CD4-positive, alpha-beta T cell treated with Interferon gamma for 1 hour (primary cell): ENCODE data around the gene TMEM141.

ENCODE experiments used
- DNase-seq: peaks from one replicate; pipeline ENCODE4 v3.0.0-alpha.2; 2020

The TMEM141 gene

DNA sequence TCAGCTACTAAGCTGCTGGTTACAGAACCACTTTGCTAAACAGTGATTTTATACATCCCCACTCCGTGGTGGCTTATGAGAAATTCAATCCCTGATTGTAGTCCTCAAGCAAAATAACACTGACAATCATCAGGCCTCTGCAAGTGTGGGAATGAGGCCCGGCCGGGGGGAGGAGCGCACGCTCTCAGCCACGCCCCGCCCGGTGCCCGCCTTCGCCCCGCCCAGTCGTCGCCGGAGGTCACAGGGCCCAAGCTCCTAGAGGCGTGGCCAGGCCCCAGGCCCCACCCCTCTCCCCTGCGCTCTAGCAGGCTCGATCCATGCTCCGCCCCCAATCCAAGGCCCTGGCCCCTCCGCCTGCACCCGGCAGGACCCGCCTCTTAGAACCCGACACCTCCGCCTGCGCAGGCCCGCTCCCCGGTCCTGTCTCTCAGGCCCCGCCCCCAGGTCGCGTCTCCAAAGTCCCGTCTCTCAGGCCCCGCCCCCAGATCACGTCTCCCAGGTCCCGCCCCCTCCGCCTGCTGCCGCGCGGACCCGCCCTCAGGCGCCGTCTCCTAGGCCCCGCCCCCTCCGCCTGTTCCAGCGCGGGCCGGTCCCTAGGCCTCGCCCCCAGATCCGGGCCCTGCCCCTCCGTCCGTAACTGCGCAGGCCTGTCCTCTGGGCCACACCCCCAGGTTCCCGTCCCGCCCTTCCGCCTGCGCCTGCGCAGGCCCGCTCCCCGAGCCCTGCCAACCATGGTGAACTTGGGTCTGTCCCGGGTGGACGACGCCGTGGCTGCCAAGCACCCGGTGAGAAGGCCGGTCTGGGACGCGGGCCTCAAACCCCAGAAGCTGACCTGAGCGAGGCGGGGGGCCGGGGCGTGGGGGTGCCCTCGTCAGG, at the start of gene TMEM141:
TMEM141 (plus strand) TSS at position 705 of the 876 bp plus-strand sequence; CDS start at position 732, 27 bp downstream.
- DNase-seq, result peak; percentile 100

DNA sequence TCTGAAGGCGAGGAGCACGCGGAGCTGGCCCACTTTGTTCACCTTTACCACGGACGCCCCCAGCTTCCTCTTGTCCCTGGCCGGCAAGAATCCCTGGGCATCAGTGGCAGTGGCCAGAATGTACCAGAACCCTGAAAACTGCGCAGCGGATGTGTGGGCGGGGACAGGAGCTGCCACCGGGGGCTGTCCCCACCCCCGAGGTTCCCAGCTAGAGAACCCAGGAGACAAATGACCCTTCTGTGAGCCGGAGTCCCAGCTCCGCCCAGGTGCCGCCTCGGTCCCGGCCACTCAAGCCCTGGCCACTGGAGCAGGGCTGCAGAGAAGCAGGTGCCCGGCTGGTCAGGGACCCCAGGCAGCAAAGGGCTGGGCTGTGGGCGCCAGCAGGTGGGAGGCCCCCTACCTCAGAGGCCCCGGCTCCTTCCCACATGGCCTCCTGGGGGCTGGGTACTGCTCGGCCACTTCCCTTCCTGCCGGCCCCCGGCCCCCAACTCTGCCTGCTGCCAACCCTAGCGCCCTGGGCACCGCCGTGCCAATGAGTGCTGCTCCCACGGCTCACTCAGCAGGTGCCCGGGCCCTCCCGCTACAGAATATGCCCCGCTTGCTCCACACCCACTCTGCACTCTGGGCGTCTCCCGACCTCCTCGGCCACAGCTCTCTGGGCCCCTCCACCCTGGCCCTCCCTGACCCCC, 49.1 kb upstream of the TMEM141 start:
- DNase-seq, result peak; percentile 20

DNA sequence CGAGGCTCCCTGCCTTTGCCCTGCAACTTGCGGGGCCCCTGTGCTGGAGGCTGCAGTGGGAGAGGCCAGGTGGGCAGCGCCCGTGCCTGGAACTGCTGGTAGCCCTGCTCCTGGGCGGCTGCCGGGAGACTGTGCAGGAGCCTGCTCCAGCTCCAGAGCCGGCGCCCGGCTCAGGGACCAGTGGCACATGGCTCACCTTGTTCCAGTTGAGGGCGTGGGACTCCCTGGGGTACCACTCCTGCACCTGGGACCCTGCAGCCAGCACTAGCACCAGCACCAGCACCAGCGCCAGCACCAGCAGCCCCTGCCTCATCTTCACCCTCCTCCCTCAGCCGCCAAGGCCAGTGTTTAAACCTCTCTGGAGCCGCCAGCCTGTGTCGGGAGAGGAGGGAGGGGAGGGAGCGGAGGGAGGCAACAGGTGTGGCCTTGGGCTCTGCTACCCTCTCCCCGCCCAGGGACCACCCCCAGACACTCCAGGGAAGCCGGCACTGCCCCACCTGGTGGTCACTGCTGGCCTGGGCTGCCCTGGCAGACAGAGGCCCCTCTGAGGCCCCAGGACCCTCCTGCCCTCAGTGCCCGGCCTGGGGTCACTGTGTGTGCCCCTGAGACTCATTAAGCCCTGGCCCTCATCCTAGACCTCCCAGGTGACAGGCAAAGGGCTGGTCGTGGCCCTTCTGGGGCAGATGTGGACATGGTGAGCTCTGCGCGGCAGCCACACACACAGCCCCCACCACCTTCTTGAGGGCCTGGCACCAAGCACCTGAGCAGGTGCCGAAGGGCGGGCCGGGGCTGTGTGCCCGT, 48.4 kb upstream of the TMEM141 start, which contains the start of gene LCN10:
LCN10 (minus strand) TSS at position 350 of the 801 bp plus-strand sequence; CDS start at position 313, 37 bp downstream.
- DNase-seq, result no peak

DNA sequence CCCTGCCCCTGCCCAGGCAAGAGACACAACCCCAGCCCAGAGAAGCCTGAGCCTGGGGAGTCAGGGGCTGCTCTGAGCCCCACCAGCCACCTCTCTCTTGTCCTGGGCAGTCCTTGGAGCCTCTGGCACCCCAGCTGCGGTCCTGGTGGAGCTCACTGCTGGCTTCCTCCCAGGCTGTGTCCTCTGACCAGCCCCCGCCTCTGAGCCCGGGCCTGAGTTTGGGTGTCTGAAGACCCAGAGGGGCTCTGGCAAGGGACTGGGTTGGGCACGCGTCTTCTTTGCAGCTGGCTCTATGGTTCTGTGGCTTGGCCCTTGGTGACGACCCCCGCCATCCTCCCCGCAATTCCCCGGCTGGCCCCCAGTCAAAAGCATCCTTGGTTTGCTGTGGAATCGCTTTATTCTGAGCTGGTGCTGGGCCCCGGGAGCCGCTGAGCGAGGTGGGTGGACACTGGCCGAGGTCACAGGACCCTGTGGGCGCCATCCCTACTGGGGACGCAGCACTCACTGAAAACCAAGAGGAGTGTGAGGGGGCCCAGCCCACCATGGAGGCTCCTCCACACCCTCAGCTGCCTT, 47.4 kb upstream of the TMEM141 start:
- DNase-seq, result no peak

DNA sequence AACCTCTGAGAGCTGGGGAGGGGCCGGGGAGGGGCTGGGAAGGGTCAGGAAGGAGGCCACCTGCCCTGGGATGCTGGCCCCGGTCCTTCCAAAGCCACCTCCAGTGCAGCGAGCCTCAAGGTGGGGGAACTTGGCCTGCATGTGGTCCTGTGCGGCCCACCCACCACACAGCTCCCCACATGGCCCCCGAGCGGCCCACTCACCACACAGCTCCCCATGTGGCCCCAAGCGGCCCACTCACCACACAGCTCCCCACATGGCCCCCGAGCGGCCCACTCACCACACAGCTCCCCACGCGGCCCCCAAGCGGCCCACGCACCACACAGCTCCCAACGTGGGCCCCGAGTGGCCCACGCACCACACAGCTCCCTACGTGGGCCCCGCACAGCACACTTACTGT, 46.4 kb upstream of the TMEM141 start:
- no peak for DNase-seq

DNA sequence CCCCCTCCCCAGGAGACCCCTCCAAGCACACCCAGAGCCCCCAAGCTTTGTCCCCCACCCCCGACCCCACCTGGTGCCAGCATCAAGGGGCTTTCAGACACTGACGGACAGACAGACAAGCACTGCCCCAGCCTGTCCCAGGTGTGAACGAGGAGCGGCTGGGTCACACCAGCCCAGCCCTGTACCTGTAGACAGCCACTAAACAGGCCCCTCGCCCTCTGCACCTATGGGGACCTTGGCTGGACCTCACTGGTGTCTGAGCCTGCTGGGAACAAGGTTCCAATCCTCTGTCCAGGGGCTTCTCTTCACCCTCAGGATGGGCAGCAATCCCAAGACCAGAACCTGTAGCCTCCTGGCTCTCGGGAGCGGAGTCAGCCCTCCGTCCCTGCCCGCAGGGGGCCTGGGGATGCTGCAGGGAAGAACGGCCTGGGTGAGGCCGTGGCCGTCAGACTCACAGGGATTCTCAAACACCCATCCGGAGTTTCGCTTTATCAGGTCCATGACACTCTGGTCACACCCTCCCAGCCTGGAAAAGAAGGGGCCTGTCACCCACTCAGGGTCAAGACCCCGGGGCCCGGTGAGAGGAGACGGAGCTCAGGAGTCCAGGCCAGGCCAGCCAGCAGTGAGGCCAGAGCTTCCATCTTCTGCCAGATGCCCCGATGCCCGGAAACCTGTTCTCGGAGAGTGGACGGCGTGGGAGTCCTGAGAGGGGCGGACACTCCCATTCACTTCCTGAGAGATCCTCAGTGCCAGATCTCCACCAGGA, 45.6 kb upstream of the TMEM141 start:
- no peak for DNase-seq

DNA sequence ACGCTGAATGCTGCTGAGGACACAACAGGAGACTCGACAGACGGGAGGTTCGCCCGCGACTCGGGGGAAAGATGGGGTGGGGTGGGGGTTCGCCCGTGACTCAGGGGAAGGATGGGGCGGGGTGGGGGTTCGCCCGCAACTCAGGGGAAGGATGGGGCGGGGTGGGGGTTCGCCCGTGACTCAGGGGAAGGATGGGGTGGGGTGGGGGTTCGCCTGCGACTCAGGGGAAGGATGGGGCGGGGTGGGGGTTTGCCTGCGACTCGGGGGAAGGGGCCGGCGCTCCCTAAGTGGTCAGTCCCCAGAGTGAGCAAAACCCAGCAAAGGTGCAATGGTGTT, 45.0 kb upstream of the TMEM141 start:
- no peak for DNase-seq

DNA sequence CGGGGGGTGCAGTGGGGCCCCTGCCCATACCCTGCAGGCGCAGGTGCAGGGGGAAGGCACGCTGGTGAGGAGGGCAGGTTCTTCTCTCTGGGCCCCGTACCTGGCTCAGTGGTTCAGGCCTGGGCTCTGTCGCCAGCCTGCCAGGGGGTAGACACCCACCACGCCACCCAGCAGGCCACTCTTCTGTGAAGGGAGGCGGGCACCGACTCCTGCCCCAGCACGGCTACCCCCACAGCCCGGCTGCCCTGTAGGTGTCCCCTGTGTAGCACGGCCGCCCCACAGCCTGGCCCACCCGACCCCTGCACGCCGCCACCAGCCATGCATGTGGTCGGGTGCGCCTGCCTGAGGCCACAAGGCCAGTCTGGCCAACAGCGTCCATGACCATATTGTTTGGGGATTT, 44.5 kb upstream of the TMEM141 start:
- DNase-seq, result no peak

DNA sequence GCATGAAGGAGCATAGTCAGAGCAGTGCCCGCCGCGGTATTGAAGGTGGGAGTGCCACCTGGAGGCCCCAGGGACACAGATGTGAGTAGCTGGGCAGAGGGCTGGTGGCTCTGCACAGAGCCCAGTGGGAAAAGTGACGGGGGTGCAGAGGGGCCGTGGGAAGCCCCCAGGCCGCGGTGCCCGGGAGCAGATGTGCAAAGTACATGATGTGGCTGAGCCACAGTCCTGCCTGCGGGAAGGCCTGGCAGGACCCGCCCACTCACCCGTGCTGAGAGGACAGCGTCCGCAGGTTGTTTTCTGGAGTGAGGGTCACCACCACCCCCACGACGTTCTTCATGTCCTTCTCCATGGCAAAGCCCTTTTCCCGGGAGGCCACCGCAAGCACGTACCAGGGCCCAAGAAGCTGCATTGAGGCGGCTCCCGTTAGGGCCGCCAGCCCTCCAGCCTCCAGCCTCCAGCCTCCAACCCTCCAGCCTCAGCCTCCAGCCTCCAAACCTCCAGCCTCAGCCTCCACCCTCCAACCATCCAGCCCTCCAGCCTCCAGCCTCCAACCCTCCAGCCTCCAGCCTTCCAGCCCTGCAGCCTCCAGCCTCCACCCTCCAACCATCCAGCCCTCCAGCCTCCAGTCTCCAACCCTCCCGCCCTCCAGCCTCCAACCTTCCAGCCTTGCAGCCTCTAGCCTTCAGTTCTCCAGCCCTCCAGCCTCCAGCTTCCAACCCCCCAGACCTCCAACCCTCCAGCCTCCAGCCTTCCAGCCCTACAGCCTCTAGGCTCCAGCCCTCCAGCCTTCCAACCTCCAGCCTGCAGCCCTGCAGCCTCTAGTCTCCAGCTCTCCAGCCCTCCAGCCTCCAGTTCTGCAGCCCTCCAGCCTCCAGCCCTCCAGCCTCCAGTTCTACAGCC, 43.7 kb upstream of the TMEM141 start:
- DNase-seq, result no peak

DNA sequence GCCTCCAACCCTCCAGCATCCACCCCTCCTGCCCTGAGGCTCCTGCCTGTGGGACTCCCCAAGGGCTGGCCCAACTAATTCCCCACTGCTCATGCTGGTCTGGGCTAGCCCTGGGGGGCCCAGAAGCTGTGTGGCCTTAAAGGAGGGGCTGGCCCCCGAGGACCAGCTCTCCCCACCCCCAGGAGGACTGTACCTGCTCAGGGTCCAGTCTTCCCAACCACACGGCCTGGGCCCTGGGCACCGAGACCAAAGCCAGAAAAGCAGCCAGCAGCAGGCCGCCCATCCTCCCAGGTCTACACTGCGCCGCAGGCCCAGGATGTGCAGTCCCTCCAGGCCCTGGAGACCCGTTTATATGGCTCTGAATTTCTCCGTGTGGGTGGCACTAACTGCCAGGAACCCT, 42.9 kb upstream of the TMEM141 start, which contains the start of gene LCN6:
LCN6 (minus strand) TSS at position 325 of the 400 bp plus-strand sequence; CDS start at position 283, 42 bp downstream.
- DNase-seq, result no peak

DNA sequence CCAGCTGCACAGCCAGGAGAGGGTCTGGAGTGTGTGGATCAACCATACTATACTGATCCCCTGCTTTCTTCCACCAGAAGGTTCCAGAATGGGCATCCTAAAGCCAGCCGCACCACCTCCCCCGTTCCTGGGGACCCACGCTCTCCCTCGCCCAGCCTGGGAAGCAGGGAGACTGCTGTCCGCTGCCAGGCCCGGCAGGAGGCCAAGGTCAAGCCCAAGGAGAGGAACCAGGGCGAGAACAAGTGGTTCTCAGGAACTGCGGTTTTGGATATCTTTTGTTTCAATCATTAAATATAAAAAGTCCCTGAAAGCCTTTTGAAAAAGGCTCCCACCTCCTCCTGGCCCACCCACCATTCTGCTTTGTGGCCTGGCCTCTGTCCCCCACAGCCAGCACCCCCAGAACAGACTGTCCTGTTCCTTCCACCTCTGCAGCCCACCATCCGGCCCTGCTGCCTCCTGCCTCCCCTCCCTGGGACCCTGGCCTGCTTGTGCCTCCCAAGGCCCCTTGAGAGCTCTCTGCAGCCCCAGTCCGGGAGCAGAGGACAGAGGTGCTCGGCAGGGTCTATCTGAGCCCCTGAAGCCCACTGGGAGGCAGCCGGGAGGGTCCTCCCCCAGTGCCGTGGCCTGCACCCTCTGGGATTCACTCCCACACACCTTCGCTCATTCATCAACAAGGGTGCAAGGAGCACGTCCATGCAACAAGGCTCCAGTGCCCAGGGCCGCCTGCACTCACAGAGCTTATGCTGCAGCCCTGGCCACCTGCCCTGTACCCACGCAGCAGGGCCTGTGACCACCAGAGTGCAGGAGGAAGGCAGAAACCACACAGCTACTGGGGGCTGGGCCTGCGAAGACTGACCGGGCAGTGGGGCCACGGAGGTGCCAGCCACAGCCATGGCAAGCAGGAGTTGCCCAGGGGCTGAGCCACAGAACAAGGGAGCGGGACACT, 42.2 kb upstream of the TMEM141 start:
- DNase-seq, result no peak

DNA sequence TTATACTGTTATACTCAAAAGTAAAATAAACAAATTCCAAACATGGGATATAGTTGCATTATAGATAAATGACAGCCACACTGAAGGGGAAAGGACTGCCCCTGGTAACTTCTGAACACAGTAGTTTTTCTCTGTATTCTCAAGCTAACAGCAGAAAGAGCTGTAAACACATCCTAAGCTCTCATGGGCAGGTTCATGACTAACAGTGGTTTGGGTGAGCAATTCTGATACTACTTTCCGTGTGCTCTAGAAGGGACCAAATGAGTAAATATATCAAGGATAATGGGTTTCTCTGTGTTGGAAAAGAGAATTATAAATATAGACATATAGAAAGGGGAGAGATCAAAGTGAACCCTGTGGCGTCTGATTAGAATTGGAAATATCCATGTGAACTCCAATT, 40.6 kb upstream of the TMEM141 start:
- no peak for DNase-seq

DNA sequence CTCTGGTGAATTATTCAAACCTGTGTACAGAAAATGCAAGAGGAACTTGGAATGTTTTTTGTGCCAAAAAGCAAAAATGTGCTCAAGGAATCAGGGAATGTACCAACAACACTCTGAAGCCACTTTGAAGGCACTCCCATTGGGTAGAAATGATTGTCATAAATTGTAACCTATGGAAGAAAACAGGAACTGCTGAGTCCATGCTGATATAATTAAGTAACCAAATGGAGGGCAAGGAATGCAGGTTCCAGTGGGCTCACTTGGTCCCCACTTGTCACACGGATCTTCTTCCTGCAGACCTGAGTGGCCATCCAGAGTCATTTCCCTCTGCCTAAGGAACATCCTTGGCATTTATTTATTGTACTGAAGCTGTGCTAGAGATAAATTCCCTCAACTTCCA, 39.9 kb upstream of the TMEM141 start:
- no peak for DNase-seq

DNA sequence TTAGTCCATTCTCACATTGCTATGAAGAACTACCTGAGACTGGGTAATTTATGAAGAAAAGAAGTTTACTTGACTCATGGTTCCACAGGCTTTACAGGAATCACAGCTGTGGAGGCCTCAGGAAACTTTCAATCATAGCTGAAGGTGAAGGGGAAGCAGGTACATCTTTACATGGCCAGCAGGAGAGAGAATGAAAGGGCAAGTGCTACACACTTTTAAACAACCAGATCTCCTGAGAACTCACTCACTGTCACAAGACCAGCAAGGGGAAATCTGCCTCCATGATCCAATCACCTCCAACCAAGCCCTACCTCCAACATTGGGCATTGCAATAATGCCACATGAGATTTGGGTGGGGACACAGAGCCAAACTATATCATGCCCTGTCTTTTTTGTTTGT, 39.3 kb upstream of the TMEM141 start:
- DNase-seq, result no peak

DNA sequence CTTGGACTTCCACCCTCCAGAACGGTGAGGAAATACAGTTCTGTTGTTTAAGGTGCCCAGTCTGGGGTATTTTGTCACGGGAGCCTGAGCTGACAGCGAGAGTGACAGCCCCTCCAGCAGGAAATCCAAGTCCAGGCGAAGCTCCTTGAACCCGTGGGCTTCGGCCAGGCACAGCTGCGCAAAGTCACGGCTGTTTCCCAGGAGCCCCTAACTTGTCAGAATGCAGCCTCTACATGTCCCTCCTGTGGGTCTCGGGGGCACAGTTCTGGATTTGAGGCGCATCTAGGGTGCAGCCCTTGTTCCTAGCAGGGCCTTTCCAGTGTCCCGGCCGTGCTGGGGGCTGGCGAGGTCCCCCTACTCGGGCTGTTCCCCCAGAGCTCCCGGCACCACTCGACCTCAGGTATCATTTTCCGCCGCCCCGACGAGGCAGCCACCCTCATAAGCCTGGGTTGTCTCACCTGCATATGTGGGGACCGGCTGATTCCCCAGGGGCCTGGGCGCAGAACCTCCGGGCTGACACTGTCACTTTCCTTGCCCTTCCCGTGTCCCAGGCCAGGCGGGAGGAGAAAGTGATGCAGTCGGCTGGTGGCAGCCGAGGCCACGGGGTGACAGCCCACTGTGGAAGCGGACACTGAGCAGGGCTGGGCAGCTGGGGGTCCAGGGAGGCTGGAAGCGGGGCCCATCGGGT, 37.6 kb upstream of the TMEM141 start:
- no peak for DNase-seq

DNA sequence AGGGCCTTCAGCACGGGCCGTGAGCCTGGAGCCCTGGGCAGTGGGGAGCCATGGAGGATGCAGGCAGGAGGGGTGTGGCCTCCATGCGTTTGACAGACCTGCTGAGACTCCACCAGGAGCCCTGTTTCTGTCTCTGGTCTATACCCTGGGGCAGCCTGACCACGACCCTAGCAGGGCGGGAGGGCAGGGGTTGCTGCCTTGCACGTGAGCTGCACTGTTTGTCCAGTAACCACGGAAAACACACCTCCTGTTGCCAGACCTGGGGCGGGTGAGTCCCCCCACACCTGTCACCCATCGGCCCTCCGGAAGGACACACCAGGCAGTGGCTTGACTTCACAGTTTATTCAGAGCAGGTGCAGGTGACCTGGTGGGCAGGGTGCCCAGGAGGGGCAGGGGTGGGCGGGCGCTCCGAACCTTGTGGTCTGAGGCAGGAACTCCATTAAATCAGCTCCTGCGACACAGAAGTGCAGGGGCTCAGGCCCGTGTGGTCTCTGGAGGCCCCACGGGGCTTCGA, 37.0 kb upstream of the TMEM141 start:
- peak; percentile 49 for DNase-seq

DNA sequence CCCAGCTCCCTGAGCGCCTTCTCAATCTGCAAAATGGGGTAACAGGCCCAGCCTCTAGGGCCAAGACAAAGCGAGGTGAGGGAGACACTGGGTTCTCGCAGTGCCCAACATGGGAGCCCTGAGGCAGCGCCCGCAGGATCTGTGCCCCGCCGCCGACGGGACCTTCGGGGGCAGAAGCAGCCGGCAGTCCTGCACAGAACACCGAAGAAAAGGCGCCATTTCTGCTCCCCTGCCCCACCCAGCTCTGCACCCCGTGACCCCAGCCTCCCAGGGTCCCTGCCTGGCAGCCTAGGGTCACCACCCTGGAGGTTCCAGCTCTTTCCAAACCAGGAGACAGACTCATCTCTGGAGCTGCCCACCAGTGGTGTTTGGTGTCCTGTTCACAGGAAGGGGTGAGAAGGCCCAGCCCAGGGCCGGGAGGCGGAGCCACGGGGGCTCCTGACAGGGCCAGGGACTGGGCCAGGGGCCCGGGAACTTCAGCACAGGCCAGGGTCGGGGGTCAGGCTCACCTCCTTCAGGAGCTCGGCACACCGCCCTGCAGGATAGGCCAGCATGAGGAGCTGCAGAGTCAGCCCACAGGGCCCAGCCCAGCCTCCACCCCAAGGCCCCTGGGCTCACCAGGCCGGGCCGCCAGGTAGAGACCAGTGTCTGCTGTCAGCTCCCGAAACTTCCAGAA, 36.4 kb upstream of the TMEM141 start:
- no peak for DNase-seq
